Measurements from ENCODE around the gene RAMP3.

- TF ChIP-seq CTCF (conservative IDR thresholded peaks at IDR 0.05; ENCODE audit: low read length) (no peak), EZH2phosphoT487 (IDR thresholded peaks at IDR 0.05; ENCODE audit: borderline replicate concordance) (no peak)
Measured at GRCh38 chr7:45118292-45118691, 39.3 kb upstream of the RAMP3 start.

Data from Loucy (cell line).